HG02588 (cell line): ENCODE measurements around the gene KIF3C.
"Not testable (repeated sequence)": the region's sequence is repeated elsewhere in the genome, so short reads cannot be mapped to it uniquely, and the experiment has no call there.

Experiments used
- ATAC-seq: cut with Tn5 transposase; IDR thresholded peaks from one replicate; pipeline ENCODE4 v1.9.1; 2021; ENCODE audit warnings: mild to moderate bottlenecking, moderate library complexity; ENCODE audit not compliant: unreplicated experiment

KIF3C gene

DNA sequence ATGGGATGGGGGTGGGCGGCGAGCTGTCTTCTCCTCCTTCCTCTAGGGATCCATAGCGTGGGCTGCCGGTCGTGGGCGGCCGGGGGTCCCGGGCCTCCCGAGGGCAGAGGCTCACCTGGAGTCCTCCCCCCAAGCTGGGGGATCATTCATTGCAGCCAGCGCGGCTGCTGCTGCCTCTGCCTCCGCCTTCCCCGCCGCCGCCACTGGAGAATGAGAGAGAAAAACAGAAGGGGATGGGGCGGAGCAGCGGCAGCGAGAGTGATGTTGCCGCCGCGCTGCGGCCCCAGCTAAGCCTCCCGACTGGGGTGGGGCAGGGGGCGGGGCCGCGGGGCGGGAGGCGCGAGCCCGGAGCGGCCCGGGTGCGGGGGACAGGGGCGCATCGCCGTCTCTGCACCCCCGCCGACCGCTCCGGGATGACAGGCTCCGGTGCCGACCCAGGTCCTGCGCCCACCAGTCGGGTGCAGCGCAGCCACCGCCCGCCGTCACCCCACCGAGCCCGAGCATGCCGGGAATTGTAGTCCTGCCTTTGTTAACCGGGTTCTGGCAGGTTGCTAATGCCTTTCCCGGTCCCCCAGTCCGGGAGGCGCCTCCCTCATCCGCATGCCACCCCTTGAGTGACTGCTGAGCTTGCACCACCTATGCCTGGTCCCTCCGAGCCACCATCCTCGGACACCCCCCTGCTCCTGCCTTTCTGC, at the start of gene KIF3C:
Gene KIF3C (minus strand): TSS at position 225 of the 695 bp plus-strand sequence. CDS start 580 bp downstream, outside the sequence.
- peak; percentile 70 for ATAC-seq

- ATAC-seq, result not testable (repeated sequence)
These were observed 45.8 kb upstream of the KIF3C start for GRCh38 chr2:26028083-26028482.

DNA sequence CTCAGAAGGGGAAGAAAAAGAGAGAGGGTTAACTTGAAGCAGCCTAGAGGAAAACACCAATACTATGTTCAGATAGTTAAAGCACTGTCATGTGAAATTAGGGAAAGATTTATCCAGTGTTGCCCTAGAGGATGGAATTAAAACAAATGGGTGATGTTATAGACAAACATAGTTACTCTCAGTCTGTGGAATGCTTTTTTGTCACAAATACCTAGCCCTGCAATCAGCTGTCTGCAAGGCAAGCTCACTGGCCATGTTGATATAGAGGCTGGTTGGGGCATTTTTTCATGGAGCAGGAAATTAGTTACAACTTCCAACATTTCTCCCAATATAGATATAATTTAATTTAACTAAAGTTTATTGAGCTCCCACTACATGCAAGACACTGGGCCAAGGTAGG, 43.2 kb upstream of the KIF3C start:
- no peak for ATAC-seq

GRCh38 chr2:26024260-26024659, 42.0 kb upstream of the KIF3C start:
- no peak for ATAC-seq

DNA sequence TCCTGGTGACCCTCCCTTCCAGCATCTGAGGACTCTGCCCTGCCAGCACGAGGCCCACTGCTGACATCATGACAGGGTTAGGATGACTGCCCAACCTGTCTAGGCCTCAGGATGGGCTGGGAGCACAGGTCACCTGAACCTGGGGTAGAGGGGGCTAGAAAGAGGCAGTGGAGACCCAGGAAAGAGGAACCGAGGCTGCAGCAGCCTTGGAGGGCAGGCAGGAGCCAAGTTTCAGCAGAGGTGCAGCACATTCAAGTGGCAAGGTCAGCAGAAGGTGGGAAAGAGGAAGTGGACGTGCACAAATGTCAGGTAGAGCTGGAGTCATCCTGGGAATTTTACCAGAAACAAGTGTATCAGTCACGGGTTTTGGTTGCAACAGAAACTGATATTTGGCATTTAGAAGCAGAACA, 37.9 kb upstream of the KIF3C start:
- no peak for ATAC-seq

GRCh38 chr2:26018184-26019055, 36.1 kb upstream of the KIF3C start:
- no peak for ATAC-seq

DNA sequence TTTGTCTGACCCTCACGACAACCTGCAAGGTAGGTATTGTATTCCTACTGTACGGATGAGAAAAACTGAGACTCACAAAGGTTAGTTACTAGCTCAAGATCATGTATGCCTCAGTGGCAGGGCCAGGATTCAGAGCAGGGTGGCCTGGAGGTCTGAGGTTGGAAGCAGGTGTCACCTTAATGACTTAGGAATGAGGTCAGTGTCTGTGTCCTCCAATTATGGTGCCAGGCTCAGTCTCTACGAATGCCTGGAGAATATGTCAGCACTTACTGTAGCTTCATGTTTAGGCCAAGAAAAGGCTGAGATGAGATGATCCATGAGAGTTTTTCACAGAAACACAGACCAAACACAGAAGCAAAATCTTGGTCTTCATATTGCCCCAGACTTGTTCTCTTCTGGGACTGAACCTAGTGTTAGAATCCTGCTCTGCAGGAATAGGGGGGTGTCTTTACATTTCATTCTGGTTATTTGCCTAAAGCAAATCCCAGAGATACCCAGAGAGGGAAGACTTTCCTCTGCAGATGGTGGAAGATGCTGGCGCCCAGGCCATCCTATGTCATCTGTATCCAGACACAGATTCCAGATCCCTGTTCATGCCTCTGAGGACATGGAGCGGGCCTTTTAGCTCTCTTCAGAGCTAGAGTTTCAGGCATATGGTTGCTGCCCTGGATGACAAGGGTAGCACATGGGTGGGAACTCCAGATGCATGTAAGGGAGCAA, 35.3 kb upstream of the KIF3C start:
- no peak for ATAC-seq

DNA sequence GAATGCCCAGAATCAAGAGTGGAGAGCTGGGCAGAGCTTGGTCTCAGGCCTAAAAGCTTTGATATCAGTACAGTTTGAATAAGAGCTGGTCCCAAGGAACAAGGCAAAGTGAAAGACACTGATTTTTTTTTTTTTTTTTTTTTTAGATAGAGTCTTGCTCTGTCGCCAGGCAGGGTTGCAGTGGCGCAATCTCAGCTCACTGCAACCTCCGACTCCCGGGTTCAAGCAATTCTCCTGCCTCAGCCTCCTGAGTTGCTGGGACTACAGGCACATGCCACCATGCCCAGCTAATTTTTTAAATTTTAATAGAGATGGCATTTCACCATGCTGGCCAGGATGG, 34.4 kb upstream of the KIF3C start:
- ATAC-seq, result not testable (repeated sequence)

DNA sequence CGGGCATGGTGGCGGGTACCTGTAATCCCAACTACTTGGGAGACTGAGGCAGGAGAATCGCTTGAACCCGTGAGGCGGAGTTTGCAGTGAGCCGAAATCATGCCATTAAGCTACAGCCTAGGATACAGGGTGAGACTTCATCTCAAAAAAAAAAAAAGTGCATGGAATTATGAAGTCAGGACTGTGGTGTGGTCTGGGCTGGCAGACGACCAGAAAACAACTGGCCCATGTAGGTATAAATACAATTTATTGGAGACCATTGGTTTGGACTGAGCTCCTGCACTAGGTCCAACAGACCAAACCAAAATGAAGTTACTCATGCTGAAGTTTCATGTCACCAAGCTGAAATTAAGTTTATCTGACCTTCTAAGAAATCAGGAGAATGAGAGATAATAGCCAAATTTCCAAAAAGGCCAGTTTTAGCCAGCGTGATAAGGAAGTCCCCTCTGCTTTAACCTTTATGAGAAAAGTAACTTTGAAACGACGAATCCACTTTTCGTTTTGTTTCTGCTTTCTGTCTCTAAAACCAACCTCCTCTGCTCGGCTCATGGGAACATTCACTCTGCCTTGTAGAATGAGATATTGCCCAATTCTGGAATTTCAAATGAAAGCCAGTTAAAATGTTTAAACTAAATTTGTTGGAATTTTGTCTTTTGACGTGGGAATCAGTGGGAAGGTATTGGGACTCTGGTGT, 33.9 kb upstream of the KIF3C start:
- no peak for ATAC-seq

DNA sequence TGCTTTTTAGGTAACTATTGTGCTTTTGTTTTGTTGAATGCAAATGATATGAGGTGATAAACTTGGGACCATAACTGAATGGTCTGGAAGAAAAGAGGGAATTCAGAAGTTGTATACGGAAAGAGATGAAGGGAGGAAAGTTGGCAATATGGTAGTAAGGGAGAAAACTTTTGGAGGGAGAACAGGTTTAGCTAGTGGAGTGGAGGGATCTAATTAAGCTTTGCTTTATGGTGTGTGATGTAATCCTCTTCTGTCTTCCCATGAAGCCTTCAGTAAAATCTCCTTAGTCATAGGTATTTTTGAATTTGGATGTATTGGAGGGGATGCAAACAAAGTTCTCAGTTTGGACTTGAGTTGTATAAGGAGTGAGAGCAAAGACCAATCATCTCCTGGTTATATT, 31.4 kb upstream of the KIF3C start:
- ATAC-seq, result no peak

- no peak for ATAC-seq
These were observed 29.9 kb upstream of the KIF3C start for GRCh38 chr2:26011990-26012856.

DNA sequence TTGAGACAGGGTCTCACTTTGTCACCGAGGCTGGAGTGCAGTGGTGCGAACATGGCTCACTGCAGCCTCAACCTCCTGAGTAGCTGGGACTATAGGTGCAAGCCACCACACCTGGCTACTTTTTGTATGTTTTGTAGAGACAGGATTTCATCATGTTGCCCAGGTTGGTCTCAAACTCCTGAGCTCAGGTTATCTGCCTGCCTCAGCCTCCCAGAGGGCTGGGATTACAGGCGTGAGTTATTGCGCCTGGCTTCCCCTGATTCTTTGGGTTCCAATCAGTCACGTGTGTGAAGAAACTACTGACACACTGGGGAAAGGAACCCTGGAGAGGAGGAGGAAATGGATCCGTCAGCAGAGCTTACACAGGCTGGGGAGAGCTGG, 29.3 kb upstream of the KIF3C start:
- no peak for ATAC-seq

GRCh38 chr2:26010943-26011342, 28.6 kb upstream of the KIF3C start:
- no peak for ATAC-seq

- no peak for ATAC-seq
These were observed 27.3 kb upstream of the KIF3C start for GRCh38 chr2:26009567-26009963.

DNA sequence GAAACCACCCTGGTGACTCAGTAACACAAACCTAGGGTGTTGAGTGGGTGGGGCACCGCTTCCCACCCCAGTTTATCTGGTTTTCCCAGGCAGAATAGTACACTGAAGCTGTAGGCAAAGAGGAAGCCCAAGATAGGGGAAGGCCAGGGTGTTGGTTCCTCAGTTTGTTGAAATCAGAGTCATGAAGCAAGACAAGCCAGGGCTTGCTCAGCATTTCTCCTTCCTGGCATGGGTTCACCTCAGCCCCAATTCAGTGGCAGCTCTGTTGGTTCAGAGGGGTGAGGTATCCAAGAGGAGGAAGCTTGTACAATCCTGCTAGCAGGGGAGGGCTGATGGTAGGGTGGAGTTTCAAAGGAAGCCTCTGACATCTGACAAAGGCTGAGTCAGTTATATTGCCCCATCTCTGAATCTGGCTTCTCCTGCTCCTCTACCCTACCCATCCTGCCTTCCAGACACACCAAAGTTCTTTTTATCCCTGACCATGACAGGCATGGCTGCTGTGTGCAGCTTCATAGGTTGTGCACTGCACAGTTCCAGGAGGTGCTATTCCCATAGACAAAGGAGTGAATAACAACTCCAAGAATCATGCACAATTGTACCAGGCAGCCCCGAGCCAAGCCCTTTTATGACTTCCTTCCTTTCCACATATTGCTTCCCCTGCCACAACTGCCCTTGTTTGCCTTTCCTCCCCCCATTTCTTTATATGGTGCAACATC, 26.7 kb upstream of the KIF3C start:
- no peak for ATAC-seq

- no peak for ATAC-seq
These were observed 25.8 kb upstream of the KIF3C start for GRCh38 chr2:26008095-26008494.

GRCh38 chr2:26002632-26003310, 20.5 kb upstream of the KIF3C start:
- no peak for ATAC-seq

- ATAC-seq, result no peak
These were observed 19.6 kb upstream of the KIF3C start for GRCh38 chr2:26001743-26002351.
